Vagina (tissue), 2 donors: ENCODE results near the gene CCBE1.

Experiments
- CTCF ChIP-seq, 3 experiments: fragments of 450-650 bp in 2 of 3; fragments of 200-600 bp in 1 of 3; sonication (generic) in 1 of 3; IDR thresholded peaks; one replicate each; pipeline ENCODE4 v1.5.1; 2017 to 2019; ENCODE audit warnings: antibody characterized with exemption in 3 of 3, mild to moderate bottlenecking in 2 of 3, moderate library complexity in 2 of 3
- POLR2A ChIP-seq, 2 donors: fragments of 450-650 bp; IDR thresholded peaks; one replicate each; pipeline ENCODE4 v1.6.1; 2017; ENCODE audit warnings: antibody characterized with exemption in 2 of 2, mild to moderate bottlenecking in 2 of 2, moderate library complexity in 2 of 2
- POLR2AphosphoS5 ChIP-seq, 2 donors: sonication (generic); formaldehyde crosslinking; IDR thresholded peaks; one replicate each; pipeline ENCODE4 v1.9.0; 2017; ENCODE audit warnings: antibody characterized with exemption in 2 of 2, mild to moderate bottlenecking in 2 of 2, low read depth in 1 of 2; ENCODE audit not compliant: insufficient read depth in 1 of 2

- TF ChIP-seq CTCF (IDR thresholded peaks at IDR 0.05) = no peak
- no peak for TF ChIP-seq POLR2A (IDR thresholded peaks at IDR 0.05)
- TF ChIP-seq POLR2AphosphoS5 (IDR thresholded peaks at IDR 0.05; ENCODE audit: insufficient read depth in 1 of 2, low read depth in 1 of 2) = no peak
Observed at GRCh38 chr18:59537579-59537978, 159.6 kb downstream of the CCBE1 start.
